ENCODE data around the gene ADSL.
"Not testable (repeated sequence)": the region's sequence is repeated elsewhere in the genome, so short reads cannot be mapped to it uniquely, and the experiment has no call there.

The ADSL gene

DNA sequence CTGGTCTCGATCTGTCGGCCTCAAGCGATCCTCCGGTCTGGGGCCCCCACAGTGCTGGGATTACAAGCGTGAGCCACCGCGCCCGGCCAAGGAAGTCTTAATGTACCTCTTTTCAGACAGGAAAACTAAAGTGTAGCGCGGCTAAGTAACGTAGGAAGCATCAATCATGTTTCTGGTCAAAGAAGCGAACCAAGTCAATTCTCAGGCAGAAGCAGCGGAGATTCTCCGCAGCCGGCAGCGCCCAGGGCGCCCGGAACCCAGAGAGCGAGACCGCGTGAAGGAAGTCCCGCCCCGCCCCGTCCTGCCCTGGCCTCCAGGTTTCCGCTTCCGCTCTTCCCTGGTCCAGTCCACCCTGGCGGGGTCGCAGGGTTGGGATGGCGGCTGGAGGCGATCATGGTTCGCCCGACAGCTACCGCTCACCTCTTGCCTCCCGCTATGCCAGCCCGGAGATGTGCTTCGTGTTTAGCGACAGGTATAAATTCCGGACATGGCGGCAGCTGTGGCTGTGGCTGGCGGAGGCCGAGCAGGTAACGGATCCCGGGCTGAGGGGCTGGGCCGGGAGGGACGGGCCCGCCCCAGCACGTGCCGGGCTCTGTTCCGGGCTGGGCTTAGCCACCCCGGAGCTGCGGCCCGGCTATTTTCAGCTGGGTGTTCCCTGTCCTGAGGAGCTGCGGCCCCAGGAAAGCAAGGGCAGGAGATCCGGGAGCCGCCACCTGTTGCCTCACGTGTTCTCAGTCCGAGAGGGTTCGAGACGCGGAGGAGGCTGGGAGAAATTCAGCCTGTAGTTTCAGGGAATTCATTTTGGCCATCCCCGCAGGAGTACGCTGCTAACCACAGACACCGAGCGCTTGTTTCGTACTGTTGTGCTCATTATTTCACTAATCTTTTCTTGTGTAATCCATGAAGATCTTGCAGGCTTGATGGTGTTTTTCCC is at the start of gene ADSL:
TSS of gene ADSL (plus strand) at position 316 of the 934 bp plus-strand sequence. CDS start at position 375, 59 bp downstream.
- Mint-ChIP-seq H3K4me3 (peak within 1 kb of the TSS; percentile 92), H3K9me3 (no peaks in the 10 kb centered on the region), H3K36me3 (ENCODE audit: low read depth) (peaks cover 40% of the 10 kb centered on the region), H3K4me1 (ENCODE audit: low read depth) (peaks cover 28% of the 10 kb centered on the region), H3K27me3 (peaks cover 2% of the 10 kb centered on the region), H3K27ac (peak within 1 kb of the TSS; percentile 93)
- intact Hi-C loops (cut with micrococcal nuclease), result loop anchor here (5.0 kb wide), 1 partner anchor 304 kb away; no protein-coding TSS in a partner anchor

DNA sequence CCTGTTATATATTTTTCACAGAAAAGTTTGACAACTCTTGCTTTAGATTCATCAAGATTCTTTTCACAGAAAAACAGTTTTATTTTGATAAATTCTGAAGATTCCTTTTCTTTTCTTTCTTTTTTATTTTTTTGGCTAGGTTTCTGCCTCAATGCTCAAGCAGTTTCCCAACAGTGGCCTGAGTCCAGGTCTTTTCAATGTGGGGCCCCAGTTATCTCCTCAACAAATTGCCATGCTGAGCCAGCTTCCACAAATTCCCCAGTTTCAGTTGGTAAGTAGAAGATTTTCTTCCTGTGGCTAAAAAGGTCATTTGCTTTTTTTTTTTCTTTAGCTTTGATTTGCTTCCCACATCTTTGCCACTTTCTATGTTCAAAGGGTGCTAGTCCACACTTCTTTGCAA is 46.0 kb upstream of the ADSL start:
- H3K27me3 Mint-ChIP-seq, result no peaks in the 10 kb centered on the region
- no peaks in the 10 kb centered on the region for H3K4me1 Mint-ChIP-seq (ENCODE audit: low read depth)
- no peak overlapping the region for H3K27ac Mint-ChIP-seq
- intact Hi-C loops (cut with micrococcal nuclease), result no loop called here
- H3K4me3 Mint-ChIP-seq, result no peak overlapping the region
- peaks cover 88% of the 10 kb centered on the region for H3K36me3 Mint-ChIP-seq (ENCODE audit: low read depth)
- H3K9me3 Mint-ChIP-seq, result no peaks in the 10 kb centered on the region

DNA sequence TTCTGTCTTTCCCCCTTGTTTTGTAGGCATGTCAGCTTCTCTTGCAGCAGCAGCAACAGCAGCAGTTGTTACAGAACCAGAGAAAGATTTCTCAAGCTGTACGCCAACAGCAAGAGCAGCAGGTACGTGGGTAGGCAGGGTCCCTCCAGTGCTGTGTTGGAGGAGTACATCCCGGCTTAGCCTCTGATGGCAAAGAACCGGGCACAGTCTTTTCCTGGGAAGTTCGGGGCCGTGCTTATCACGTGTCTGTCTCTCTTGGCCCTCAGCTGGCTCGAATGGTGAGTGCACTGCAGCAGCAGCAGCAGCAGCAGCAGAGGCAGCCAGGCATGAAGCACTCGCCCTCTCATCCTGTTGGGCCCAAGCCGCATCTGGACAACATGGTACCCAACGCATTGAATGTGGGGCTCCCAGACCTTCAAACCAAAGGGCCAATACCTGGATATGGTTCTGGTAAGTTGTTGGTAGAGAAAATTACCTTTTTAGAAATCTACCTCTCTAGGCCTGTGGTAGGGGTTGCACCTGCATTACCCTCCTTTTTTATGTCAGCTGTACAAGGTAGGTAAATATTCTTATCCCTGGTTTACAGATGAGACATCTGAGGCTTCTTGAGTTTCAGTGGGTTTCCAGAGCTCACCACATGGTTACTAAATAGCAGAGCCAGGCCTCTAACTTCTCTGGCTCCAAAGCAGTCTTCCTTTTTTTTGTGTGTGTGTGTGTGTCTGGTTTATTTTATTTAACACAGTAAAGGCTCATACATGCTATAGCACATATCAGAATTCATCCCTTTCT is 45.2 kb upstream of the ADSL start:
- intact Hi-C loops (cut with micrococcal nuclease), result no loop called here
- H3K4me1 Mint-ChIP-seq (ENCODE audit: low read depth), result no peaks in the 10 kb centered on the region
- no peak overlapping the region for H3K27ac Mint-ChIP-seq
- no peak overlapping the region for H3K4me3 Mint-ChIP-seq
- no peaks in the 10 kb centered on the region for H3K9me3 Mint-ChIP-seq
- H3K36me3 Mint-ChIP-seq (ENCODE audit: low read depth), result peaks cover 88% of the 10 kb centered on the region
- no peaks in the 10 kb centered on the region for H3K27me3 Mint-ChIP-seq

DNA sequence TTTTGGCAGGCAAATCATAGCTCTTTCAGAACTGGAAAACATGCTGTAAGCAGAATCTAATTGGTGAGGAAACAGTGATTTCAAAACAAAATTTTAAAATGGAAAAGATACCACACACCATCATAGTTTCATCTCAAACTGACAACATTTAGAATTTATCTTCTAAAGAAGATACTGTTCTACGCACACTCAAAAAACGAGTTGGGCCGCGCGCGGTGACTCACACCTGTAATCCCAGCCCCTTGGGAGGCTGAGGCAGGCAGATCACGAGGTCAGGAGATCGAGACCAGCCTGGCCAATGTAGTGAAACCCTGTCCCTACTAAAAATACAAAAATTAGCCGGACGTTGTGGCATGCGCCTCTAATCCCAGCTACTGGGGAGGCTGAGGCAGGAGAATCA is 44.2 kb upstream of the ADSL start:
- Mint-ChIP-seq H3K36me3 (ENCODE audit: low read depth) (peaks cover 80% of the 10 kb centered on the region), H3K9me3 (no peaks in the 10 kb centered on the region), H3K27me3 (no peaks in the 10 kb centered on the region), H3K4me1 (ENCODE audit: low read depth) (no peaks in the 10 kb centered on the region), H3K27ac (no peak overlapping the region), H3K4me3 (no peak overlapping the region)
- intact Hi-C loops (cut with micrococcal nuclease), result no loop called here

DNA sequence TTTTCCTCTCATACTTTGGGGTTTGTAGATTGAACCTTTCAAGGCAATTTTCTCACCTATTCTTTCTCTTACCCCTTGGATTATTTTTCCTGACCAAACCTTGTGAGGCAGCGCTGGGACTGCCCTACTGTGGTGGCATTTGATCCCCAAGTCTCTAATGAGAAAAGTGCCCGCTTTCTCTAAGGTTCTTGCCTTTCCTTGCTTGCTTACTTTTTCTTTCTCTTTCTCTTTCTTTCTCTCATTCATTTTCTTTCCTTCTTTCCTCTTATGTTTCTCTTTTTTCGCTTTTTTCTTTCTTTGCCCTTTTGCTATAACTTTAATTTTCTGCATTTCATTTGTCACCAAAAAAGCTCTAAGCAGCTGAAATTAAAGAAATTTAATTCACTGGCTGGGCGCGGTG is 40.7 kb upstream of the ADSL start:
- intact Hi-C loops (cut with micrococcal nuclease), result no loop called here
- Mint-ChIP-seq H3K4me1 (ENCODE audit: low read depth) (no peaks in the 10 kb centered on the region), H3K36me3 (ENCODE audit: low read depth) (peaks cover 86% of the 10 kb centered on the region), H3K27me3 (no peaks in the 10 kb centered on the region), H3K9me3 (no peaks in the 10 kb centered on the region), H3K4me3 (no peak overlapping the region), H3K27ac (no peak overlapping the region)

DNA sequence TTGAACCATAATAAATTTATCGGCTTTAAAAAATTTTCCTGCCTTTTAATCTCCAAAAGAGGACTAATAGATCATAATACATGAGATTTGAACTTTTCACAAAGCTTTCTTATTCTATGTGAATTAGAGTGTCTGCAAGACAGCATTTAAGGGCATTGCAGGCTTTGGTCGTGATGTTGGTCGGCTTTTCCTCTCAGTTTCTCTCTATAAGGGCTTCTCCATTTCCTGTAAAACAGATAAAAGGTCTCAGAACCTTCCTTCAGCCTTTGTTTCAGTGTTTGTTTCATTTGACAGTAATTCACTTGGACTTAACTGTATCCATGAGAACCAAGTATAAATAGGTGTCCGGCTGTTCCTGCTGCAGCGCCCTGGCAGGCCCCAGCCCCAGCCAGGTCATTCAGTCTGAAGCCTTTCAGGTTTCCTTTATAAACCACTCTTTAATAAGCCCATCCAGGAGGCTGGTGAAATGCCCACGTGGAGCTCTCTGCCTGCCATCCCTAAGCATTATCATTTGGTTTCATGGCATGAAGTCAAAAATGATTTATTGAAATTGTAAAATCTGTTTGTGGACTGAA is 37.2 kb upstream of the ADSL start:
- Mint-ChIP-seq H3K36me3 (ENCODE audit: low read depth) (peaks cover 90% of the 10 kb centered on the region), H3K4me1 (ENCODE audit: low read depth) (peaks cover 13% of the 10 kb centered on the region), H3K27me3 (no peaks in the 10 kb centered on the region), H3K9me3 (no peaks in the 10 kb centered on the region), H3K27ac (no peak overlapping the region), H3K4me3 (no peak overlapping the region)
- intact Hi-C loops (cut with micrococcal nuclease), result no loop called here

DNA sequence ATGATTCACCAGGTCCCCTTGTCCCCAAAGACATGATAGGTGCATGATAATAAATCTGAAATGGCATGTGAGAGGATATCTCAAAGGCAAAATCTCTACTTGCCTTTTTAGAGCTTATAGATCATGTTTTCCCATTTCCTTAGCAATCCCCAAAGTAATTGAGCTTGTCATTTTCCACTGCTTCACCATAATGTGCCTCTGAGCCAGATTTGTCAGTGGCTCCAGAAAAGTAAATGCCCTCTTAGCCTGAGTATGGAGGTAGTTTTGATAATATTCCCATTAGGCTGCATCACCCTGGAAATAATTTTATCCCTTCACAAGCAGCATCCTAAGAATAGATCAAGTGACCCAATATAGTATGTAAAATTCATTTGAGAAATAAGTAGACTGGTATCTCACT is 36.7 kb upstream of the ADSL start:
- no peak overlapping the region for H3K27ac Mint-ChIP-seq
- peaks cover 13% of the 10 kb centered on the region for H3K4me1 Mint-ChIP-seq (ENCODE audit: low read depth)
- intact Hi-C loops (cut with micrococcal nuclease), result no loop called here
- no peaks in the 10 kb centered on the region for H3K9me3 Mint-ChIP-seq
- H3K4me3 Mint-ChIP-seq, result no peak overlapping the region
- H3K27me3 Mint-ChIP-seq, result no peaks in the 10 kb centered on the region
- H3K36me3 Mint-ChIP-seq (ENCODE audit: low read depth), result peaks cover 91% of the 10 kb centered on the region

DNA sequence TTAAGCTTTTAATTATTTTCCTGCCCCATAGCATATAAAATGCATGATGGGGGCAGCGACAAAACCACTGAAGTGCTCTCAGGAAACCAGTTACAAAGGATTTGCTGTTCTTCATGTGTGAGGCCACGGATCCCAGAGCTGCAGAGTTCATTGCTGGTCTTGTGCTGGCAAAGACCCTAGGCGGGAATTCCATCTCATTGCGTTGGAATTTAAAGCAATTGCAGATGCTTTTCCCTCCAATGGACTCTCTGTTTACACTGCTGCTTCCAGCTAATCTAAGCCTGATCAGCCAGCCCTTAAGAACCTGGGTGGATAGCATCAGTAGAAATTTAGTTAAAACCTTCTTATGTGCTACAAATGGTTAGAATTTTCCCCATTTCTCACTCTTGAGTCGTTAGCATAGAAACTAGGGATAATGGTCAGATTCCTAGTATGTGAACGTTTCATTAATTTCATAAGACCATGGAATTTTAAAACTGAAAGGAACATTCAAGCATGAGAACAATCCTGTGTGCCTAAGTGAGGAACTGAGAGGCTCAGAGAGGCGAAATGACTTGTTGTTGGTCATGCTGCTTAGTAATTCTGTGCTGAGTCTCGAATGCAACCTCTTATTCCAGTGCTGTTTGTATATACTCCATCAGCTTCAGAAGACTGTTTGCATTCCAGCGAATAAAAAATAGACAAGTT is 36.1 kb upstream of the ADSL start:
- H3K27ac Mint-ChIP-seq, result no peak overlapping the region
- H3K9me3 Mint-ChIP-seq, result no peaks in the 10 kb centered on the region
- peaks cover 90% of the 10 kb centered on the region for H3K36me3 Mint-ChIP-seq (ENCODE audit: low read depth)
- no peaks in the 10 kb centered on the region for H3K27me3 Mint-ChIP-seq
- intact Hi-C loops (cut with micrococcal nuclease), result no loop called here
- no peak overlapping the region for H3K4me3 Mint-ChIP-seq
- peaks cover 13% of the 10 kb centered on the region for H3K4me1 Mint-ChIP-seq (ENCODE audit: low read depth)

DNA sequence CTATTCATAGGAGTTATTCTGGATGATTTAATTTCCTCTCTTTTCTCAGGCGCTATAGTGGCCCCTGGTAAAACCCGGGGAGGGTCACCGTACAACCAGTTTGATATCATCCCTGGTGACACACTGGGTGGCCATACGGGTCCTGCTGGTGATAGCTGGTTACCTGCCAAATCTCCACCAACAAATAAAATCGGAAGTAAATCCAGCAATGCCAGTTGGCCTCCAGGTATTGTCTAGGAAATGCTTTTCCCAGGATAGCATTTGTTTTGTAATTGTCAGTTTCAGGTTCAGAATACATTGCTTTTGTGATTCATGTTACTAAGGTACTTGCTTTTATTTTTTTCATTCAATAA is 35.6 kb upstream of the ADSL start:
- no peaks in the 10 kb centered on the region for H3K27me3 Mint-ChIP-seq
- peaks cover 13% of the 10 kb centered on the region for H3K4me1 Mint-ChIP-seq (ENCODE audit: low read depth)
- H3K36me3 Mint-ChIP-seq (ENCODE audit: low read depth), result peaks cover 90% of the 10 kb centered on the region
- H3K9me3 Mint-ChIP-seq, result no peaks in the 10 kb centered on the region
- no peak overlapping the region for H3K4me3 Mint-ChIP-seq
- intact Hi-C loops (cut with micrococcal nuclease), result no loop called here
- H3K27ac Mint-ChIP-seq, result no peak overlapping the region

DNA sequence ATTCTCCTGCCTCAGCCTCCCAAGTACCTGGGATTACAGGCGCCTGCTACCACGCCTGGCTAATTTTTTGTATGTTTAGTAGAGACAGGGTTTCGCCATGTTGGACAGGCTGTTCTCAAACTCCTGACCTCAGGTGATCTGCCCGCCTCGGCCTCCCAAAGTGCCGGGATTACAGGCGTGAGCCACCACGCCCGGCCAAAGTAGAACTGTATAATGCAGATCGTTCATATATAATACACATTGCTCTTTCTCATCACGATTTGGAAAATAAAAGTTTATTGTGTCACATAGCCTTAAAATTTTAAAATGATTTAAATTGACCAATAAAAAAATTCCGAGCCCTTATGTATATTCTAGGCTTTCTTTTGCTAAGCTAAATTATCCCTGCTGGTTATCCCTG is 34.7 kb upstream of the ADSL start:
- Mint-ChIP-seq H3K4me1 (ENCODE audit: low read depth) (peaks cover 13% of the 10 kb centered on the region), H3K36me3 (ENCODE audit: low read depth) (peaks cover 96% of the 10 kb centered on the region)
- H3K27ac Mint-ChIP-seq; H3K27me3 Mint-ChIP-seq; H3K4me3 Mint-ChIP-seq; intact Hi-C loops (cut with micrococcal nuclease); H3K9me3 Mint-ChIP-seq: not testable (repeated sequence)

DNA sequence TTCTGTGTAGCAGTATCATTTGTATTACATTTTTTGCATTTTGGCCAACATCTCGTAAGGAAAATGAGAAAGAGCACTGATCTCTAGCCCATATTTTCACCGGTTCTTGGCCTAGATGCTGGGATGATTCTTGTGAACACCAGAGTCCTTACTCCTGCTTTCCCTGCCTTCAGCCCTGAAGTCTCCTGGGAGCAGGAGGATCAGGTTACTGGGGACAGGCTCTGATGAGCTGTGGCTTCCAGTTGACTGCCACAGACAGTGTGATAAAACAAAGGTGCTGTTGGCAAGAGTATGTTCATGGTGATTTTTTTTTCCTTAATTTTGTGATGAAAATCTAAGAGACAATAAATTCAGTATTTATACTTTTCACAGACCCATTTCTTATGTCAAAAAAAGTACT is 34.2 kb upstream of the ADSL start:
- intact Hi-C loops (cut with micrococcal nuclease), result no loop called here
- H3K27me3 Mint-ChIP-seq, result no peaks in the 10 kb centered on the region
- H3K9me3 Mint-ChIP-seq, result no peaks in the 10 kb centered on the region
- no peak overlapping the region for H3K4me3 Mint-ChIP-seq
- no peak overlapping the region for H3K27ac Mint-ChIP-seq
- H3K4me1 Mint-ChIP-seq (ENCODE audit: low read depth), result peaks cover 13% of the 10 kb centered on the region
- peaks cover 98% of the 10 kb centered on the region for H3K36me3 Mint-ChIP-seq (ENCODE audit: low read depth)

DNA sequence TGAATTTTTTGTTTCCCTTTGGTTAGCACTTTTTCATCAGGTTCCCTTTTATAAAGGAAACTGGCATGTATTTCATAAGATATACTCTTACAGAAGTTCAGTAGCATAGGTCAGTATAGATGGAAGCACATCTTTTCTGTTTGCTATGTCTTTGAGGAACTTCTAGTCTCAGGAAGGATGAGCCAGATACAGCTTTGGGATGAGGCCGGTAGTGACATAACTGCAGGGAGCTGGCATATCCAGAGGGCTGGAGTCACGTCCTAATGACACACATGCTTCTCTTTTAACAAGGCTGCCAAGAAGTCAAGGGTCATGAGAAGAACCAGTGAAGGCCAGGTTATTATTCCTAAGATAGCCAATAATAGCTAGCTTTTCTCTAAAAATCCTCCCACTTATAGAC is 33.3 kb upstream of the ADSL start:
- Mint-ChIP-seq H3K27me3 (no peaks in the 10 kb centered on the region), H3K27ac (no peak overlapping the region), H3K36me3 (ENCODE audit: low read depth) (peaks cover 98% of the 10 kb centered on the region), H3K4me1 (ENCODE audit: low read depth) (peaks cover 13% of the 10 kb centered on the region), H3K4me3 (no peak overlapping the region), H3K9me3 (no peaks in the 10 kb centered on the region)
- intact Hi-C loops (cut with micrococcal nuclease), result no loop called here

DNA sequence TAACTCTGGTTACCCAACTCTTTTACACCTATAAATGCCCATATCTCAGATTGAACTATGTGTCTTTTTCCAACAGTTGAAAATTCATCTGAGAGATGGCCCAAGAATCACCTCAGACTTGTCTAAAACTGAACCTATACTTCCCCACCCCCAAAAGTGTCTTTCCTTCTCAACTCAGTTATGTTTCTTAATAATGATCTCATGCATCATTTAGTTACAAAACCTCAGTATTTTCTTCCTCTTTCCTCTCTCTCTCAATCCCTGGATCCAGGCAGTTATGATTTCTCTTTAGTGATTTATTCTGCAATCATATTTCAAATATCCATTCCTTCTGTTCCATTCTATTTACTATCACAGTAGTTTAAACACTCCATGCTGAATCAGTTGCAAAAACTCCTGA is 32.3 kb upstream of the ADSL start:
- Mint-ChIP-seq H3K4me1 (ENCODE audit: low read depth) (peaks cover 13% of the 10 kb centered on the region), H3K27ac (no peak overlapping the region), H3K27me3 (no peaks in the 10 kb centered on the region), H3K4me3 (no peak overlapping the region), H3K9me3 (no peaks in the 10 kb centered on the region), H3K36me3 (ENCODE audit: low read depth) (peaks cover 98% of the 10 kb centered on the region)
- intact Hi-C loops (cut with micrococcal nuclease), result no loop called here

DNA sequence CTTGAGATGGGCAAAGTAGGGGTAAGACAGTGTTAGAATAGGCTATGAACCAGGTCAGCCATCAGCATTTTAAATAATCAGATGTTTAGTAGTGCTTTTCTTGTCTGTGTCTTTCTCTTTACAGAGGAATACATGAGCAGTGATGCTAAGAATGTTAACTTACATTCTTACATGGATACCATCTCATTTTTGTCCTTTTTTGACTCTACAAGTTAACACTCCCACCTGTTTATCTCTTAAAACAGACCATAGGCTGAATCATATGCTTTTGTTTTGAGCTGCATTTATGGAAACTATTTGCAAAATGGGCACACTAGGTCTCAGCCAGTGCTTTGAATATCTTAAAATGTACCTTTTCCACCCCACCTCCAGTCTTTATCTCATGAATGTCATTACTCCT is 25.6 kb upstream of the ADSL start:
- no peaks in the 10 kb centered on the region for H3K9me3 Mint-ChIP-seq
- H3K4me3 Mint-ChIP-seq, result no peak overlapping the region
- H3K27me3 Mint-ChIP-seq, result no peaks in the 10 kb centered on the region
- no peak overlapping the region for H3K27ac Mint-ChIP-seq
- peaks cover 100% of the 10 kb centered on the region for H3K36me3 Mint-ChIP-seq (ENCODE audit: low read depth)
- intact Hi-C loops (cut with micrococcal nuclease), result no loop called here
- H3K4me1 Mint-ChIP-seq (ENCODE audit: low read depth), result no peaks in the 10 kb centered on the region

Data from dendritic cell treated with granulocyte-macrophage colony-stimulating factor and Interleukin-4, amounts not matched to agents 40 ng/mL and 50 ng/mL, for 4 days (primary cell).